Neural cell (in vitro differentiated cells): Measurements from ENCODE around the gene RSPO4. TPM values are rescaled to one million over a fixed set of nuclear protein-coding genes. Genes with fewer than 3 reads are reported as not detected.

ENCODE experiments used
- H2AFZ ChIP-seq: fragments of 200-600, 300-800 bp; sonication (generic), shearing (Covaris generic); 2 replicates; pipeline ENCODE4 v1.6.0; 2014; ENCODE audit warnings: low read depth, mild to moderate bottlenecking, antibody characterized with exemption, low read length, moderate library complexity
- H3F3A ChIP-seq: fragments of 200-600 bp; shearing (Covaris generic); 2 replicates; pipeline ENCODE4 v1.6.1; 2016; ENCODE audit warnings: mild to moderate bottlenecking, moderate library complexity, mixed read lengths, antibody characterized with exemption, low read length; ENCODE audit not compliant: insufficient read depth, poor library complexity, severe bottlenecking
- H3K27ac ChIP-seq: fragments of 200-600, 300-800 bp; sonication (generic), shearing (Covaris generic); 2 replicates; pipeline ENCODE4 v1.5.1; 2014; ENCODE audit warnings: mild to moderate bottlenecking, low read length, moderate library complexity
- H3K27me3 ChIP-seq: fragments of 300-800, 200-600 bp; sonication (generic), shearing (Covaris generic); 2 replicates; pipeline ENCODE4 v1.6.0; 2014; ENCODE audit warnings: mild to moderate bottlenecking, low read depth, low read length, moderate library complexity; ENCODE audit not compliant: insufficient read depth
- H3K36me3 ChIP-seq: fragments of 300-800, 200-600 bp; sonication (generic), shearing (Covaris generic); 2 replicates; pipeline ENCODE4 v1.5.1; 2014; ENCODE audit warnings: mild to moderate bottlenecking, antibody characterized with exemption, low read length, moderate library complexity; ENCODE audit not compliant: insufficient read depth
- H3K4me2 ChIP-seq: fragments of 300-800, 200-600 bp; sonication (generic), shearing (Covaris generic); 2 replicates; pipeline ENCODE4 v1.6.0; 2014; ENCODE audit warnings: mild to moderate bottlenecking, low read length
- H3K4me3 ChIP-seq: fragments of 300-800, 200-600 bp; sonication (generic), shearing (Covaris generic); 2 replicates; pipeline ENCODE4 v1.5.1; 2014; ENCODE audit warnings: mild to moderate bottlenecking, low read length, moderate library complexity
- H3K79me2 ChIP-seq: fragments of 200-600 bp; shearing (Covaris generic); replicated peaks from 2 replicates; pipeline ENCODE4 v1.6.0; 2014; ENCODE audit warnings: mild to moderate bottlenecking, low read length, moderate library complexity; ENCODE audit not compliant: insufficient read depth
- H3K9ac ChIP-seq: fragments of 300-800, 200-600 bp; sonication (generic), shearing (Covaris generic); 2 replicates; pipeline ENCODE4 v1.6.1; 2016; ENCODE audit warnings: mild to moderate bottlenecking, low read length, mixed read lengths
- H3K9me2 ChIP-seq: fragments of 200-600 bp; shearing (Covaris generic); 2 replicates; pipeline ENCODE4 v1.6.1; 2016; ENCODE audit warnings: mild to moderate bottlenecking, low read length, mixed read lengths; ENCODE audit not compliant: insufficient read depth
- H3K9me3 ChIP-seq: fragments of 200-600, 300-800 bp; sonication (generic), shearing (Covaris generic); 2 replicates; pipeline ENCODE4 v1.6.1; 2016; ENCODE audit warnings: mild to moderate bottlenecking, mixed run types, low read length, moderate library complexity, mixed read lengths
- H4K20me1 ChIP-seq: fragments of 200-600 bp; shearing (Covaris generic); 2 replicates; pipeline ENCODE4 v1.6.1; 2016; ENCODE audit warnings: mild to moderate bottlenecking, mixed run types; ENCODE audit not compliant: insufficient read depth
- EP300 ChIP-seq: fragments of 450-650 bp; conservative IDR thresholded peaks from 2 replicates; pipeline ENCODE4 v1.6.1; 2014; ENCODE audit warnings: antibody characterized with exemption, mild to moderate bottlenecking, moderate library complexity; ENCODE audit not compliant: poor library complexity, severe bottlenecking
- EZH2 ChIP-seq: fragments of 200-600, 300-800 bp; shearing (Covaris generic), sonication (generic); IDR thresholded peaks from 2 replicates; pipeline ENCODE4 v1.6.1; 2014; ENCODE audit warnings: antibody characterized with exemption, low read length, borderline replicate concordance, mild to moderate bottlenecking; ENCODE audit not compliant: insufficient read depth, poor library complexity, severe bottlenecking
- MXI1 ChIP-seq: fragments of 450-650 bp; conservative IDR thresholded peaks from 2 replicates; pipeline ENCODE4 v1.6.1; 2014; ENCODE audit warnings: antibody characterized with exemption, mild to moderate bottlenecking; ENCODE audit not compliant: poor library complexity, severe bottlenecking
- POLR2AphosphoS5 ChIP-seq: IDR thresholded peaks from 2 replicates; pipeline ENCODE4 v1.6.1; 2012
- RAD21 ChIP-seq: fragments of 450-650 bp; conservative IDR thresholded peaks from 2 replicates; pipeline ENCODE4 v1.6.1; 2014; ENCODE audit warnings: antibody characterized with exemption, mild to moderate bottlenecking, moderate library complexity
- SMC3 ChIP-seq: fragments of 450-650 bp; conservative IDR thresholded peaks from 2 replicates; pipeline ENCODE4 v1.6.1; 2014; ENCODE audit warnings: antibody characterized with exemption, mild to moderate bottlenecking, moderate library complexity; ENCODE audit not compliant: poor library complexity
- TAF1 ChIP-seq: IDR thresholded peaks from 2 replicates; pipeline ENCODE4 v1.6.1; 2012; ENCODE audit warnings: low read depth
- polyA plus RNA-seq: library from polyadenylated mRNA; depleted of rRNA; stranded (reverse); fragments of >200 nt; gene quantifications from 2 replicates; pipeline ENCODE4 v1.2.3, GENCODE V29; 2014
- TF ChIP-seq, protein P1 (sequence below): fragments of 450-650 bp; IDR thresholded peaks from 2 replicates; pipeline ENCODE4 v1.5.1; 2014; ENCODE audit warnings: antibody characterized with exemption, mild to moderate bottlenecking, moderate library complexity; ENCODE audit not compliant: poor library complexity, severe bottlenecking
- TF ChIP-seq, protein P2 (sequence below): IDR thresholded peaks from 2 replicates; pipeline ENCODE4 v1.6.1; 2012; ENCODE audit warnings: borderline replicate concordance

The RSPO4 gene
- polyA plus RNA-seq, 1 donor from 2014 or later = 0.19 TPM

DNA sequence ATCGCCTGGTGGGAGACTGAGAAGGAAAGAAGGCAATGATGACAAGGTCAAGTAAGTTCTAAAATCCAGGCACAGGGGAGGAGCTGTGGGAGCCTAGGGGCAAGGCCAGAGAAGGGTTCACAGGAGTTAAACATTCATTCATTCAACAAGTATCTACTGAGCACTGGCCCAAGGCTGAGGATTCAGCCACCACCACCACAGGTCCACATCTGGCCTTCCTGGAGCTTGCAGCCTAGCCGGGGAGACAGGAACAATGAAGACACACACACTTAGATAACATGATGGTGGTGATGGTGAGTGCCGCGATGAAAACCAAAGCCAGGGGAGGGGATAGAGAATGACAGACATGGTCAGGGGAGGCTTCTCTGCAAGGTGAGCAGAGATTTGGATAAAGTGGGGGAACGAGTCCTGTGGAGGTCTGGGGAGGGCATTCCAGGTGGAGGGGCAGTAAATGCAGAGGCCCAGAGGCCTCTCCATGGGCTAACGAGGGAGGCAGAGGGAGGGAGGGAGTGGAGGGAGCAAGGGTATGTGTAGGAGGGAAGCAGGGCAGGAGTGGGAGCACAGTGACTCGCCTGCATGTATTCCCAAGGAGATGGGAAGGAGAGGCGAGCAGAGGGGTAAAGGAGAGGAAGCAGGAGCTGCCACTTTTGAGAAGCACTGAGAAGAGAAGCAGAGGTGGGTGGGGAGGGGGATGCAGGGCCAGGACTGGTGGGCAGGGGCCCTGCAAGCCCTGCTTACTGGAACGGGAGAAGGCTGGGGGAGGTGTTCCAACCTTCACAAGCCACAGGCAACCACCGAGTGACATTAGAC, 10.5 kb upstream of the RSPO4 start:
- no peaks in the 10 kb centered on the region for H4K20me1 ChIP-seq
- no peak overlapping the region for H3K27ac ChIP-seq

DNA sequence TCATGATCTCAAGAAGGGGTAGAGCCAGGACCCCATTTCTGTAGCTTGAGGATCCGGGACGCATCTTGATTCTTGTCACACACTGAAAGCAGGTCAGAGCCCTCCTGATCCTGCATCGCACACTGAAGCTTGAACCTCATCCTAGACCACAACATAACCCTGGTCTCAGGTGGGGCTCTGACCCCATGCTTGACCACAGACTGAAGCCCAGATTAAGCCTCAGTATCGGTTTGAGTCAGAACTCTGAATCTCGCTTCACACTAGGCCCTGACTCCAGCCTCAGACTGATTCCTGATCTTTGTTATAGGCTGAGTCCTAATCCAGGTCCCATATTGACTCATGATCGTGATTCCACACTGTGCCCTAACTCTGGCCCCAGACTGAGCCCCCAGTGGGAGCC, 8.5 kb upstream of the RSPO4 start:
- Histone ChIP-seq H4K20me1 (no peaks in the 10 kb centered on the region), H3K4me3 (no peak overlapping the region), H3F3A (no peaks in the 10 kb centered on the region), H2AFZ (no peak overlapping the region), H3K4me2 (no peak overlapping the region), H3K27me3 (no peaks in the 10 kb centered on the region), H3K79me2 (no peaks in the 10 kb centered on the region), H3K9ac (no peak overlapping the region), H3K36me3 (no peaks in the 10 kb centered on the region), H3K9me2 (no peaks in the 10 kb centered on the region), H3K9me3 (no peaks in the 10 kb centered on the region), H3K27ac (no peak overlapping the region)
- TF ChIP-seq, protein P1, sequence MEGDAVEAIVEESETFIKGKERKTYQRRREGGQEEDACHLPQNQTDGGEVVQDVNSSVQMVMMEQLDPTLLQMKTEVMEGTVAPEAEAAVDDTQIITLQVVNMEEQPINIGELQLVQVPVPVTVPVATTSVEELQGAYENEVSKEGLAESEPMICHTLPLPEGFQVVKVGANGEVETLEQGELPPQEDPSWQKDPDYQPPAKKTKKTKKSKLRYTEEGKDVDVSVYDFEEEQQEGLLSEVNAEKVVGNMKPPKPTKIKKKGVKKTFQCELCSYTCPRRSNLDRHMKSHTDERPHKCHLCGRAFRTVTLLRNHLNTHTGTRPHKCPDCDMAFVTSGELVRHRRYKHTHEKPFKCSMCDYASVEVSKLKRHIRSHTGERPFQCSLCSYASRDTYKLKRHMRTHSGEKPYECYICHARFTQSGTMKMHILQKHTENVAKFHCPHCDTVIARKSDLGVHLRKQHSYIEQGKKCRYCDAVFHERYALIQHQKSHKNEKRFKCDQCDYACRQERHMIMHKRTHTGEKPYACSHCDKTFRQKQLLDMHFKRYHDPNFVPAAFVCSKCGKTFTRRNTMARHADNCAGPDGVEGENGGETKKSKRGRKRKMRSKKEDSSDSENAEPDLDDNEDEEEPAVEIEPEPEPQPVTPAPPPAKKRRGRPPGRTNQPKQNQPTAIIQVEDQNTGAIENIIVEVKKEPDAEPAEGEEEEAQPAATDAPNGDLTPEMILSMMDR = no peak
- no peak for TF ChIP-seq EZH2
- TF ChIP-seq, protein P2, sequence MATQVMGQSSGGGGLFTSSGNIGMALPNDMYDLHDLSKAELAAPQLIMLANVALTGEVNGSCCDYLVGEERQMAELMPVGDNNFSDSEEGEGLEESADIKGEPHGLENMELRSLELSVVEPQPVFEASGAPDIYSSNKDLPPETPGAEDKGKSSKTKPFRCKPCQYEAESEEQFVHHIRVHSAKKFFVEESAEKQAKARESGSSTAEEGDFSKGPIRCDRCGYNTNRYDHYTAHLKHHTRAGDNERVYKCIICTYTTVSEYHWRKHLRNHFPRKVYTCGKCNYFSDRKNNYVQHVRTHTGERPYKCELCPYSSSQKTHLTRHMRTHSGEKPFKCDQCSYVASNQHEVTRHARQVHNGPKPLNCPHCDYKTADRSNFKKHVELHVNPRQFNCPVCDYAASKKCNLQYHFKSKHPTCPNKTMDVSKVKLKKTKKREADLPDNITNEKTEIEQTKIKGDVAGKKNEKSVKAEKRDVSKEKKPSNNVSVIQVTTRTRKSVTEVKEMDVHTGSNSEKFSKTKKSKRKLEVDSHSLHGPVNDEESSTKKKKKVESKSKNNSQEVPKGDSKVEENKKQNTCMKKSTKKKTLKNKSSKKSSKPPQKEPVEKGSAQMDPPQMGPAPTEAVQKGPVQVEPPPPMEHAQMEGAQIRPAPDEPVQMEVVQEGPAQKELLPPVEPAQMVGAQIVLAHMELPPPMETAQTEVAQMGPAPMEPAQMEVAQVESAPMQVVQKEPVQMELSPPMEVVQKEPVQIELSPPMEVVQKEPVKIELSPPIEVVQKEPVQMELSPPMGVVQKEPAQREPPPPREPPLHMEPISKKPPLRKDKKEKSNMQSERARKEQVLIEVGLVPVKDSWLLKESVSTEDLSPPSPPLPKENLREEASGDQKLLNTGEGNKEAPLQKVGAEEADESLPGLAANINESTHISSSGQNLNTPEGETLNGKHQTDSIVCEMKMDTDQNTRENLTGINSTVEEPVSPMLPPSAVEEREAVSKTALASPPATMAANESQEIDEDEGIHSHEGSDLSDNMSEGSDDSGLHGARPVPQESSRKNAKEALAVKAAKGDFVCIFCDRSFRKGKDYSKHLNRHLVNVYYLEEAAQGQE = no peak

More for the DNA sequence above, 10.5 kb upstream of the RSPO4 start:
- Histone ChIP-seq H3K36me3 (no peaks in the 10 kb centered on the region), H3K4me3 (no peak overlapping the region), H3K79me2 (no peaks in the 10 kb centered on the region), H3K9me3 (no peaks in the 10 kb centered on the region), H2AFZ (no peak overlapping the region), H3K27me3 (no peaks in the 10 kb centered on the region), H3K4me2 (no peak overlapping the region), H3K9me2 (no peaks in the 10 kb centered on the region), H3K9ac (no peak overlapping the region), H3F3A (no peaks in the 10 kb centered on the region)
- TF ChIP-seq POLR2AphosphoS5 = no peak
- TF ChIP-seq TAF1 = no peak
- TF ChIP-seq, protein P2 = no peak
- no peak for TF ChIP-seq EZH2
- TF ChIP-seq MXI1 = no peak
- TF ChIP-seq SMC3 = no peak
- TF ChIP-seq, protein P1 = no peak
- no peak for TF ChIP-seq EP300
- TF ChIP-seq RAD21 = no peak
